Measurements from ENCODE around the gene TBX20.

Gene TBX20

GRCh38 chr7:35251606-35252310 is 2.1 kb downstream of the TBX20 start:
- Histone ChIP-seq H3K36me3 (ENCODE audit: control insufficient read depth, insufficient read depth, low read length) (no peaks in the 10 kb centered on the region), H2AFZ (no peak overlapping the region), H3K4me2 (ENCODE audit: low read length) (no peak overlapping the region), H3K4me1 (no peaks in the 10 kb centered on the region), H3K27me3 (ENCODE audit: control insufficient read depth, insufficient read depth, low read length) (peaks cover 13% of the 10 kb centered on the region), H3K79me2 (no peaks in the 10 kb centered on the region), H3K27ac (no peak overlapping the region), H3K9ac (no peak overlapping the region), H3K9me3 (ENCODE audit: control insufficient read depth, low read length) (no peaks in the 10 kb centered on the region), H3K4me3 (ENCODE audit: low read depth, low read length) (no peak overlapping the region)
- no peak for TF ChIP-seq CTCF (IDR thresholded peaks at IDR 0.05)

- Histone ChIP-seq H3K36me3 (ENCODE audit: control insufficient read depth, insufficient read depth, low read length) (no peaks in the 10 kb centered on the region), H2AFZ (no peak overlapping the region), H3K27ac (no peak overlapping the region), H3K4me3 (ENCODE audit: low read depth, low read length) (no peak overlapping the region), H3K9me3 (ENCODE audit: control insufficient read depth, low read length) (no peaks in the 10 kb centered on the region), H3K4me1 (no peaks in the 10 kb centered on the region), H3K79me2 (no peaks in the 10 kb centered on the region), H3K27me3 (ENCODE audit: control insufficient read depth, insufficient read depth, low read length) (peaks cover 13% of the 10 kb centered on the region), H3K4me2 (ENCODE audit: low read length) (no peak overlapping the region), H3K9ac (no peak overlapping the region)
- no peak for TF ChIP-seq CTCF (IDR thresholded peaks at IDR 0.05)
These were observed 3.0 kb downstream of the TBX20 start for GRCh38 chr7:35250941-35251340.

- no peaks in the 10 kb centered on the region for H3K36me3 ChIP-seq (ENCODE audit: control insufficient read depth, insufficient read depth, low read length)
- no peak overlapping the region for H3K4me3 ChIP-seq (ENCODE audit: low read depth, low read length)
- H3K9me3 ChIP-seq (ENCODE audit: control insufficient read depth, low read length): no peaks in the 10 kb centered on the region
- no peak overlapping the region for H2AFZ ChIP-seq
- H3K9ac ChIP-seq: no peak overlapping the region
- no peak for TF ChIP-seq CTCF (IDR thresholded peaks at IDR 0.05)
- H3K4me2 ChIP-seq (ENCODE audit: low read length): no peak overlapping the region
- no peaks in the 10 kb centered on the region for H3K4me1 ChIP-seq
- H3K27me3 ChIP-seq (ENCODE audit: control insufficient read depth, insufficient read depth, low read length): peaks cover 13% of the 10 kb centered on the region
- H3K27ac ChIP-seq: no peak overlapping the region
- H3K79me2 ChIP-seq: no peaks in the 10 kb centered on the region
These were observed 3.4 kb downstream of the TBX20 start for GRCh38 chr7:35250452-35250851.

GRCh38 chr7:35249537-35249907 is 4.4 kb downstream of the TBX20 start:
- Histone ChIP-seq H3K79me2 (no peaks in the 10 kb centered on the region), H2AFZ (no peak overlapping the region), H3K36me3 (ENCODE audit: control insufficient read depth, insufficient read depth, low read length) (no peaks in the 10 kb centered on the region), H3K27ac (no peak overlapping the region), H3K4me2 (ENCODE audit: low read length) (no peak overlapping the region), H3K4me3 (ENCODE audit: low read depth, low read length) (no peak overlapping the region), H3K9ac (no peak overlapping the region), H3K27me3 (ENCODE audit: control insufficient read depth, insufficient read depth, low read length) (peaks cover 10% of the 10 kb centered on the region), H3K9me3 (ENCODE audit: control insufficient read depth, low read length) (no peaks in the 10 kb centered on the region), H3K4me1 (no peaks in the 10 kb centered on the region)
- TF ChIP-seq CTCF (IDR thresholded peaks at IDR 0.05): no peak

All from parathyroid adenoma (tissue), 2 donors.